Activated CD4-positive, alpha-beta memory T cell treated with anti-CD3 and anti-CD28 coated beads, Interleukin-2, amount 10 ng/mL, durations not matched to agents 7 days and 5 days (primary cell): Measurements from ENCODE around the gene LILRB4. TPM values are rescaled to one million over a fixed set of nuclear protein-coding genes. Genes with fewer than 3 reads are reported as not detected.
"Not testable (repeated sequence)": the region's sequence is repeated elsewhere in the genome, so short reads cannot be mapped to it uniquely, and the experiment has no call there.

ENCODE experiments used
- CTCF ChIA-PET: fragments of 350-600 bp; sonication (Branson Sonifier 250); formaldehyde crosslinking; loops from one replicate; lab custom pipeline; 2021; ENCODE audit warnings: antibody characterized with exemption, inconsistent platforms; lab: Charles Lee
- POLR2A ChIA-PET: fragments of 350-600 bp; sonication (Branson Sonifier 250); formaldehyde crosslinking; loops from one replicate; lab custom pipeline; 2021; ENCODE audit warnings: antibody characterized with exemption; lab: Charles Lee
- DNase-seq: peaks from one replicate; pipeline ENCODE4 v3.0.0-alpha.2; 2020
- H3K27ac Mint-ChIP-seq: one replicate; pipeline ENCODE4 v1.8.0; 2021; ENCODE audit warnings: mild to moderate bottlenecking, mixed read lengths
- H3K27me3 Mint-ChIP-seq: one replicate; pipeline ENCODE4 v1.8.0; 2021; ENCODE audit warnings: mixed read lengths
- H3K36me3 Mint-ChIP-seq: one replicate; pipeline ENCODE4 v1.8.0; 2021; ENCODE audit warnings: low read depth, mixed read lengths
- H3K4me1 Mint-ChIP-seq: one replicate; pipeline ENCODE4 v1.8.0; 2021; ENCODE audit warnings: mixed read lengths
- H3K4me3 Mint-ChIP-seq: one replicate; pipeline ENCODE4 v1.8.0; 2021; ENCODE audit warnings: mild to moderate bottlenecking, mixed read lengths
- H3K9me3 Mint-ChIP-seq: one replicate; pipeline ENCODE4 v1.8.0; 2021; ENCODE audit warnings: mixed read lengths
- total RNA-seq, 2 experiments: library from RNA; stranded (reverse); gene quantifications; one replicate each; pipeline ENCODE4 v1.2.3, GENCODE V29; 2021

The LILRB4 gene
- total RNA-seq, 2 experiments from 2014 or later, result not detected

GRCh38 chr19:54709212-54709948 lies 46.6 kb downstream of the LILRB4 start:
- ChIA-PET POLR2A (no interaction called here), CTCF (no interaction called here)
- peaks cover 16% of the 10 kb centered on the region for H3K4me1 Mint-ChIP-seq
- DNase-seq, result no peak
- no peaks in the 10 kb centered on the region for H3K36me3 Mint-ChIP-seq
- no peak overlapping the region for H3K4me3 Mint-ChIP-seq
- no peak overlapping the region for H3K27ac Mint-ChIP-seq
- H3K27me3 Mint-ChIP-seq, result peaks cover 2% of the 10 kb centered on the region
- H3K9me3 Mint-ChIP-seq, result no peaks in the 10 kb centered on the region

DNA sequence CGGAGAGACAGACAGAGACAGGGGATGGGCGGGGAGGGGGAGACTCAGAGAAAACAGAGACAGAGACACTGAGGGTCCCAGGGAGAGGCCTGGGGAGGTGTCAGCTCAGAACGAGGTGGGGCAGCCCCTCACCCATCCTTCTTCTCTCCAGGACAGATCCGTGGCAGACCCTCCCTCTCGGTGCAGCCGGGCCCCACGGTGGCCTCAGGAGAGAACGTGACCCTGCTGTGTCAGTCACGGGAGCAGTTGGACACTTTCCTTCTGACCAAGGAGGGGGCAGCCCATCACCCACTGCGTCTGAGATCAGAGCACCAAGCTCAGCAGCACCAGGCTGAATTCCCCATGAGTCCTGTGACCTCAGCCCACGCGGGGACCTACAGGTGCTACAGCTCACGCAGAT lies 47.2 kb downstream of the LILRB4 start:
- DNase-seq, H3K4me3 Mint-ChIP-seq, H3K36me3 Mint-ChIP-seq, CTCF ChIA-PET, H3K27ac Mint-ChIP-seq, POLR2A ChIA-PET, H3K9me3 Mint-ChIP-seq, H3K27me3 Mint-ChIP-seq: not testable (repeated sequence)
- peaks cover 16% of the 10 kb centered on the region for H3K4me1 Mint-ChIP-seq

Other genes with a start within 250 kb of the LILRB4 start
- under 1 TPM; 0.53 to 0.68 TPM for gene TTYH1, start 247.5 kb upstream of the LILRB4 start, total RNA-seq
- 100 to 1,000 TPM; 231 to 233 TPM for gene LENG8, start 213.8 kb upstream of the LILRB4 start, total RNA-seq
- 1 to 10 TPM; 8.5 to 8.7 TPM for gene LENG9, start 199.2 kb upstream of the LILRB4 start, total RNA-seq
- gene CDC42EP5, start 189.7 kb upstream of the LILRB4 start, total RNA-seq, result not detected
- gene LAIR2, start 160.2 kb upstream of the LILRB4 start, total RNA-seq, result 1 to 10 TPM; 2.4 to 3.8 TPM
- not detected for gene LILRA2, start 89.2 kb upstream of the LILRB4 start, total RNA-seq
- gene LILRA1, start 69.4 kb upstream of the LILRB4 start, total RNA-seq, result not detected
- gene LILRB1, start 32.5 kb upstream of the LILRB4 start, total RNA-seq, result under 1 TPM; 0.08 to 0.38 TPM
- gene KIR3DL3, start 61.5 kb downstream of the LILRB4 start, total RNA-seq, result not detected
- gene KIR2DL3, start 75.5 kb downstream of the LILRB4 start, total RNA-seq, result not detected
- gene KIR2DL1, start 106.8 kb downstream of the LILRB4 start, total RNA-seq, result not detected
- gene KIR2DL4, start 140.6 kb downstream of the LILRB4 start, total RNA-seq, result not detected
- under 1 TPM in 1 of 2 experiments, not detected in 1; 0.23 TPM for gene KIR3DL1, start 153.5 kb downstream of the LILRB4 start, total RNA-seq
- gene KIR2DS4, start 169.7 kb downstream of the LILRB4 start, total RNA-seq, result not detected
- 1 to 10 TPM in 1 of 2 experiments, under 1 TPM in 1; 0.75 to 1.1 TPM for gene KIR3DL2, start 187.5 kb downstream of the LILRB4 start, total RNA-seq
- gene FCAR, start 211.2 kb downstream of the LILRB4 start, total RNA-seq, result not detected
- gene NCR1, start 243.2 kb downstream of the LILRB4 start, total RNA-seq, result not detected